NB4 (cell line): ENCODE measurements around the gene C16orf96.

Experiments used
- DNase-seq: peaks from one replicate; pipeline ENCODE4 v3.0.0; 2010; ENCODE audit warnings: low read depth
- H3K4me3 ChIP-seq: one replicate; pipeline ENCODE4 v1.5.1; 2011; ENCODE audit warnings: mild to moderate bottlenecking, low read depth, low read length, moderate library complexity
- CTCF ChIP-seq: IDR thresholded peaks from one replicate; pipeline ENCODE4 v1.5.1; 2012; ENCODE audit warnings: low read depth, low read length
- MAX ChIP-seq: IDR thresholded peaks from 2 replicates; pipeline ENCODE4 v1.6.1; 2011; ENCODE audit warnings: low read depth, low read length
- MYC ChIP-seq: IDR thresholded peaks from 2 replicates; pipeline ENCODE4 v1.6.1; 2011; ENCODE audit warnings: low read depth, low read length
- POLR2A ChIP-seq: IDR thresholded peaks from 2 replicates; pipeline ENCODE4 v1.6.1; 2011; ENCODE audit warnings: mild to moderate bottlenecking; ENCODE audit not compliant: insufficient read length; ENCODE audit errors: extremely low read depth

Gene C16orf96

GRCh38 chr16:4525634-4526277, 30.4 kb upstream of the C16orf96 start:
- H3K4me3 ChIP-seq, result no peak overlapping the region
- DNase-seq, result no peak
- TF ChIP-seq MAX (no peak), CTCF (no peak), MYC (no peak), POLR2A (no peak)

- TF ChIP-seq POLR2A (no peak), CTCF (no peak), MYC (no peak), MAX (no peak)
- H3K4me3 ChIP-seq, result no peak overlapping the region
- no peak for DNase-seq
Measured at GRCh38 chr16:4529085-4530060, 26.8 kb upstream of the C16orf96 start.

GRCh38 chr16:4531811-4532210, 24.3 kb upstream of the C16orf96 start:
- TF ChIP-seq MYC, result no peak
- TF ChIP-seq POLR2A, result no peak
- TF ChIP-seq CTCF, result no peak
- no peak for TF ChIP-seq MAX
- no peak overlapping the region for H3K4me3 ChIP-seq
- no peak for DNase-seq

GRCh38 chr16:4532238-4532637, 23.9 kb upstream of the C16orf96 start:
- no peak for DNase-seq
- no peak for TF ChIP-seq CTCF
- no peak overlapping the region for H3K4me3 ChIP-seq

- DNase-seq, result no peak
- TF ChIP-seq POLR2A (no peak), MAX (no peak), CTCF (no peak), MYC (no peak)
- H3K4me3 ChIP-seq, result no peak overlapping the region
Measured at GRCh38 chr16:4533490-4533889, 22.6 kb upstream of the C16orf96 start.
